H1 (cell line): ENCODE measurements around the gene ZNF396. TPM values are rescaled to one million over a fixed set of nuclear protein-coding genes. Genes with fewer than 3 reads are reported as not detected.

Source experiments
- CTCF ChIA-PET: fragments of 300-600 bp; sonication (Branson Sonifier 250); formaldehyde crosslinking; loops from one replicate; lab custom pipeline; 2021; ENCODE audit not compliant: partially characterized antibody; lab: Charles Lee
- POLR2A ChIA-PET: fragments of 300-600 bp; sonication (Branson Sonifier 250); formaldehyde crosslinking; loops from one replicate; lab custom pipeline; 2021; ENCODE audit warnings: inconsistent platforms; ENCODE audit not compliant: partially characterized antibody; lab: Charles Lee
- DNase-seq, 2 experiments: peaks; one replicate each; pipeline versions ENCODE4 v3.0.0 to v3.0.0-alpha.2; 2010 to 2022; ENCODE audit warnings: low spot score in 2 of 2, low read depth in 1 of 2, mixed read lengths in 1 of 2
- FAIRE-seq: peaks from 2 replicates; lab custom pipeline; 2011; peaks lifted over from hg19 to GRCh38; lab: Jason Lieb, UNC
- H2AFZ ChIP-seq: 2 replicates; pipeline ENCODE4 v1.8.1; 2012; ENCODE audit warnings: low read length, inconsistent platforms
- H2AK5ac ChIP-seq: 2 replicates; pipeline ENCODE4 v1.6.1; 2013; ENCODE audit warnings: low read depth, low read length
- H2BK120ac ChIP-seq: replicated peaks from 2 replicates; pipeline ENCODE3; 2013; ENCODE audit warnings: low read depth, low read length, inconsistent platforms
- H2BK12ac ChIP-seq: 2 replicates; pipeline ENCODE4 v1.6.1; 2013; ENCODE audit warnings: low read depth, low read length
- H2BK15ac ChIP-seq: 2 replicates; pipeline ENCODE4 v1.6.1; 2013; ENCODE audit warnings: low read length
- H2BK20ac ChIP-seq: 2 replicates; pipeline ENCODE4 v1.6.1; 2013; ENCODE audit warnings: low read length
- H2BK5ac ChIP-seq: 2 replicates; pipeline ENCODE4 v1.6.1; 2013; ENCODE audit warnings: low read depth, low read length
- H3K14ac ChIP-seq: 2 replicates; pipeline ENCODE4 v1.6.1; 2013; ENCODE audit warnings: inconsistent platforms; ENCODE audit not compliant: insufficient read length
- H3K18ac ChIP-seq: 2 replicates; pipeline ENCODE4 v1.6.1; 2013; ENCODE audit warnings: low read length; ENCODE audit errors: extremely low read depth
- H3K23ac ChIP-seq: 2 replicates; pipeline ENCODE4 v1.6.1; 2013; ENCODE audit warnings: inconsistent platforms; ENCODE audit not compliant: insufficient read length
- H3K23me2 ChIP-seq: 2 replicates; pipeline ENCODE4 v1.6.1; 2013; ENCODE audit warnings: low read depth, low read length
- H3K27ac ChIP-seq: 2 replicates; pipeline ENCODE4 v1.6.1; 2011; ENCODE audit warnings: low read depth, low read length, inconsistent platforms
- H3K27me3 ChIP-seq, 4 experiments: replicated peaks in 1 of 4; 1 replicate in 1 of 4; 2 replicates in 3 of 4; pipeline versions ENCODE4 v1.6.1 to v1.8.1; 2011 to 2013; ENCODE audit warnings: low read length in 3 of 4, mild to moderate bottlenecking in 3 of 4, inconsistent platforms in 2 of 4, mixed read lengths in 2 of 4, moderate library complexity in 1 of 4; ENCODE audit not compliant: control insufficient read depth in 3 of 4, insufficient read depth in 3 of 4; ENCODE audit errors: extremely low read depth in 1 of 4
- H3K36me3 ChIP-seq, 4 experiments: 2 replicates each; pipeline versions ENCODE4 v1.6.1 to v1.8.1; 2011 to 2013; ENCODE audit warnings: mild to moderate bottlenecking in 4 of 4, low read length in 3 of 4, moderate library complexity in 2 of 4, control low read depth in 1 of 4, inconsistent platforms in 1 of 4; ENCODE audit not compliant: insufficient read depth in 4 of 4, control insufficient read depth in 2 of 4
- H3K4ac ChIP-seq: replicated peaks from 2 replicates; pipeline ENCODE3; 2013; ENCODE audit warnings: low read length, low read depth, mixed read lengths, inconsistent platforms; ENCODE audit not compliant: insufficient read length
- H3K4me1 ChIP-seq, 4 experiments: replicated peaks in 1 of 4; 1 replicate in 1 of 4; 2 replicates in 3 of 4; pipeline versions ENCODE4 v1.6.1 to v1.8.1; 2011 to 2013; ENCODE audit warnings: low read length in 3 of 4, inconsistent platforms in 2 of 4, mixed read lengths in 1 of 4; ENCODE audit not compliant: insufficient read depth in 4 of 4, control insufficient read depth in 3 of 4
- H3K4me2 ChIP-seq, 2 experiments: 2 replicates each; pipeline versions ENCODE4 v1.6.1 to v1.8.1; 2011 to 2013; ENCODE audit warnings: low read depth in 2 of 2, low read length in 2 of 2, control low read depth in 1 of 2, inconsistent platforms in 1 of 2, mild to moderate bottlenecking in 1 of 2; ENCODE audit not compliant: insufficient read depth in 1 of 2
- H3K4me3 ChIP-seq, 4 experiments: fragments of 200-600, 300-600 bp in 1 of 4; sonication (generic), shearing (Covaris generic), sonication (Bioruptor Twin) in 1 of 4; 2 replicates each; pipeline versions ENCODE4 v1.5.1 to v1.8.1; 2011 to 2016; ENCODE audit warnings: low read length in 4 of 4, low read depth in 3 of 4, control low read depth in 2 of 4, inconsistent platforms in 2 of 4, mild to moderate bottlenecking in 2 of 4, mixed read lengths in 1 of 4, moderate library complexity in 1 of 4; ENCODE audit not compliant: insufficient read depth in 2 of 4; ENCODE audit errors: extremely low read depth in 1 of 4
- H3K56ac ChIP-seq: replicated peaks from 2 replicates; pipeline ENCODE3; 2013; ENCODE audit warnings: low read depth, mild to moderate bottlenecking, mixed read lengths, low read length, inconsistent platforms; ENCODE audit not compliant: insufficient read length
- H3K79me1 ChIP-seq: 2 replicates; pipeline ENCODE4 v1.6.1; 2013; ENCODE audit warnings: low read depth, low read length, control low read depth
- H3K79me2 ChIP-seq, 2 experiments: 2 replicates each; pipeline versions ENCODE4 v1.6.1 to v1.8.1; 2012 to 2013; ENCODE audit warnings: low read length in 2 of 2, mild to moderate bottlenecking in 2 of 2, inconsistent platforms in 1 of 2; ENCODE audit not compliant: insufficient read depth in 2 of 2, control insufficient read depth in 1 of 2
- H3K9ac ChIP-seq, 4 experiments: replicated peaks in 1 of 4; 1 replicate in 1 of 4; 2 replicates in 3 of 4; pipeline versions ENCODE4 v1.6.1 to v1.8.1; 2011 to 2013; ENCODE audit warnings: low read depth in 3 of 4, low read length in 3 of 4, control low read depth in 2 of 4, mild to moderate bottlenecking in 2 of 4, moderate library complexity in 2 of 4, inconsistent platforms in 1 of 4; ENCODE audit errors: extremely low read depth in 1 of 4
- H3K9me3 ChIP-seq, 2 experiments: 2 replicates each; pipeline versions ENCODE4 v1.6.1 to v1.8.1; 2012 to 2013; ENCODE audit warnings: mild to moderate bottlenecking in 2 of 2, moderate library complexity in 2 of 2, control low read depth in 1 of 2, inconsistent platforms in 1 of 2, low read depth in 1 of 2, low read length in 1 of 2, mixed read lengths in 1 of 2; ENCODE audit not compliant: insufficient read depth in 2 of 2
- H4K20me1 ChIP-seq, 2 experiments: replicated peaks in 1 of 2; 2 replicates each; pipeline versions ENCODE3 to v1.8.1; 2011 to 2013; ENCODE audit warnings: inconsistent platforms in 2 of 2, low read length in 2 of 2, mild to moderate bottlenecking in 1 of 2; ENCODE audit not compliant: insufficient read depth in 2 of 2, control insufficient read depth in 1 of 2
- H4K5ac ChIP-seq: 2 replicates; pipeline ENCODE4 v1.6.1; 2013; ENCODE audit warnings: low read length, low read depth, mixed read lengths, inconsistent platforms; ENCODE audit not compliant: insufficient read length
- H4K8ac ChIP-seq: 2 replicates; pipeline ENCODE4 v1.8.0; 2013; ENCODE audit warnings: mild to moderate bottlenecking, moderate library complexity, low read length, inconsistent platforms; ENCODE audit not compliant: insufficient read depth; ENCODE audit errors: extremely low read depth
- H4K91ac ChIP-seq: replicated peaks from 2 replicates; pipeline ENCODE3; 2013; ENCODE audit warnings: low read length, mixed read lengths, inconsistent platforms; ENCODE audit not compliant: insufficient read length
- ASH2L ChIP-seq: fragments of 200-600, 300-600 bp; sonication (generic); IDR thresholded peaks from one replicate; pipeline ENCODE4 v1.7.1; 2017; ENCODE audit warnings: low read length
- CREB1 ChIP-seq: IDR thresholded peaks from 2 replicates; pipeline ENCODE4 v1.6.1; 2012; ENCODE audit warnings: inconsistent platforms
- E2F6 ChIP-seq: IDR thresholded peaks from 2 replicates; pipeline ENCODE4 v1.6.1; 2012; ENCODE audit warnings: inconsistent platforms
- GTF2F1 ChIP-seq: IDR thresholded peaks from 2 replicates; pipeline ENCODE4 v1.6.1; 2012; ENCODE audit warnings: low read depth, low read length, improper control_type of control experiment, borderline replicate concordance
- POLR2A ChIP-seq, 2 experiments: IDR thresholded peaks; 1 replicate in 1 of 2; 2 replicates in 1 of 2; pipeline ENCODE4 v1.6.1; 2011; ENCODE audit warnings: low read depth in 2 of 2, low read length in 2 of 2, mild to moderate bottlenecking in 2 of 2; ENCODE audit errors: control extremely low read depth in 1 of 2
- POU5F1 ChIP-seq: IDR thresholded peaks from 2 replicates; pipeline ENCODE4 v1.6.1; 2011; ENCODE audit warnings: low read depth, mild to moderate bottlenecking, low read length, moderate library complexity
- WGBS, 2 experiments: shearing (Covaris generic) in 1 of 2; methylation state at CpG; one replicate each; pipeline versions ENCODE4 v1.1.6 to v1.1.7; 2013 to 2015; ENCODE audit warnings: low lambda C conversion rate in 2 of 2, mixed read lengths in 2 of 2, inconsistent platforms in 1 of 2, low coverage in 1 of 2, missing lambda C conversion rate in 1 of 2; ENCODE audit not compliant: insufficient replicate concordance in 2 of 2, insufficient coverage in 1 of 2, insufficient read length in 1 of 2; ENCODE audit errors: extremely low coverage in 1 of 2, missing lambda C conversion rate in 1 of 2; 5-methylcytosine and 5-hydroxymethylcytosine counted together
- polyA plus RNA-seq, 7 experiments: library from polyadenylated mRNA; depleted of rRNA in 3 of 7; stranded (reverse) in 5 of 7; unstranded in 2 of 7; fragments of >200 nt in 5 of 7; fragments of 200-250 nt in 2 of 7; gene quantifications; 1 replicate in 5 of 7; 2 replicates in 1 of 7; 4 replicates in 1 of 7; pipeline versions ENCODE4 v1.2.1 to v1.2.3, GENCODE V29; 2011 to 2013; ENCODE audit warnings: missing spikeins in 2 of 7, mixed read lengths in 2 of 7
- total RNA-seq: library from RNA; stranded (reverse); fragmentation: NEBNext Ultra II Directional; extraction: Animal tissue kit (Norgen Biotek cat#: 25700); gene quantifications from 2 replicates; pipeline ENCODE4 v1.2.1, GENCODE V29; 2021
- TF ChIP-seq, protein P1 (sequence below): IDR thresholded peaks from 2 replicates; pipeline ENCODE4 v1.6.1; 2012; ENCODE audit warnings: low read length, inconsistent platforms
- TF ChIP-seq, protein P2 (sequence below): IDR thresholded peaks from 2 replicates; pipeline ENCODE4 v1.6.1; 2011; ENCODE audit warnings: low read length, improper control_type of control experiment

ZNF396 gene
- total and polyA plus RNA-seq, 2 of the 8 experiments (the other 6 are each of a cell fraction or from before 2014, with no cell fraction given): 0.44 to 0.74 TPM

- H3K9ac ChIP-seq: no peak overlapping the region
- no peak overlapping the region for H3K4me3 ChIP-seq
- ChIA-PET POLR2A (no interaction called here), CTCF (interaction anchor here (0.7 to 2.7 kb wide), 16 partner anchors 8 to 233 kb away, joined by 3 to 15 read pairs (median 4); partner anchors contain the start of gene GALNT1)
- no peaks in the 10 kb centered on the region for H3K79me1 ChIP-seq
- TF ChIP-seq POU5F1 (no peak), CREB1 (no peak), ASH2L (no peak), POLR2A (IDR thresholded peaks at IDR 0.05; ENCODE audit: control extremely low read depth in 1 of 2, low read depth in 2 of 2, low read length in 2 of 2) (no peak), GTF2F1 (no peak), E2F6 (no peak)
- TF ChIP-seq, protein P1, sequence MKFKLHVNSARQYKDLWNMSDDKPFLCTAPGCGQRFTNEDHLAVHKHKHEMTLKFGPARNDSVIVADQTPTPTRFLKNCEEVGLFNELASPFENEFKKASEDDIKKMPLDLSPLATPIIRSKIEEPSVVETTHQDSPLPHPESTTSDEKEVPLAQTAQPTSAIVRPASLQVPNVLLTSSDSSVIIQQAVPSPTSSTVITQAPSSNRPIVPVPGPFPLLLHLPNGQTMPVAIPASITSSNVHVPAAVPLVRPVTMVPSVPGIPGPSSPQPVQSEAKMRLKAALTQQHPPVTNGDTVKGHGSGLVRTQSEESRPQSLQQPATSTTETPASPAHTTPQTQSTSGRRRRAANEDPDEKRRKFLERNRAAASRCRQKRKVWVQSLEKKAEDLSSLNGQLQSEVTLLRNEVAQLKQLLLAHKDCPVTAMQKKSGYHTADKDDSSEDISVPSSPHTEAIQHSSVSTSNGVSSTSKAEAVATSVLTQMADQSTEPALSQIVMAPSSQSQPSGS: no peak
- TF ChIP-seq, protein P2, sequence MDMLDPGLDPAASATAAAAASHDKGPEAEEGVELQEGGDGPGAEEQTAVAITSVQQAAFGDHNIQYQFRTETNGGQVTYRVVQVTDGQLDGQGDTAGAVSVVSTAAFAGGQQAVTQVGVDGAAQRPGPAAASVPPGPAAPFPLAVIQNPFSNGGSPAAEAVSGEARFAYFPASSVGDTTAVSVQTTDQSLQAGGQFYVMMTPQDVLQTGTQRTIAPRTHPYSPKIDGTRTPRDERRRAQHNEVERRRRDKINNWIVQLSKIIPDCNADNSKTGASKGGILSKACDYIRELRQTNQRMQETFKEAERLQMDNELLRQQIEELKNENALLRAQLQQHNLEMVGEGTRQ: no peak
- H3K14ac ChIP-seq: no peak overlapping the region
- no peak overlapping the region for H3K4me2 ChIP-seq
- H3K56ac ChIP-seq: no peak overlapping the region
- FAIRE-seq (no peak), DNase-seq (no peak)
- no peak overlapping the region for H2BK120ac ChIP-seq
- no peak overlapping the region for H2AK5ac ChIP-seq
- no peak overlapping the region for H3K18ac ChIP-seq
- no peak overlapping the region for H3K4ac ChIP-seq
- no peak overlapping the region for H2BK15ac ChIP-seq
- no peaks in the 10 kb centered on the region for H3K9me3 ChIP-seq
- H3K23me2 ChIP-seq: no peaks in the 10 kb centered on the region; the same call in 1 of the 2 replicates
- H3K27me3 ChIP-seq: no peaks in the 10 kb centered on the region
- no peaks in the 10 kb centered on the region for H4K20me1 ChIP-seq
- H3K23ac ChIP-seq: no peak overlapping the region
- no peak overlapping the region for H4K8ac ChIP-seq
- WGBS, 2 experiments: 95% methylated on average over 5 of the region's 5 CpGs; no CpG with 5 or more reads in 1 of the 2 experiments
- H2BK12ac ChIP-seq: no peak overlapping the region
- H4K5ac ChIP-seq: no peak overlapping the region
- H2BK5ac ChIP-seq: no peak overlapping the region
- H3K27ac ChIP-seq: no peak overlapping the region
- H3K4me1 ChIP-seq: no peaks in the 10 kb centered on the region
- H4K91ac ChIP-seq: no peak overlapping the region
- H3K79me2 ChIP-seq: no peaks in the 10 kb centered on the region
- H2AFZ ChIP-seq: no peak overlapping the region
- H2BK20ac ChIP-seq: no peak overlapping the region
- H3K36me3 ChIP-seq: no peaks in the 10 kb centered on the region
These were observed 31.7 kb upstream of the ZNF396 start for GRCh38 chr18:35408843-35409261.
